Osteoblast (primary cell): ENCODE measurements around the gene CNNM3. TPM values are rescaled to one million over a fixed set of nuclear protein-coding genes. Genes with fewer than 3 reads are reported as not detected.
A peak's percentile ranks its signal among the peaks of the same experiment; 100 is the strongest.

Experiments
- DNase-seq: peaks from one replicate; pipeline ENCODE4 v3.0.0; 2011; ENCODE audit warnings: low spot score, mixed read lengths; ENCODE audit not compliant: insufficient read length; ENCODE audit errors: missing footprints
- H2AFZ ChIP-seq: 2 replicates; pipeline ENCODE4 v1.6.0; 2011; ENCODE audit warnings: mild to moderate bottlenecking, low read length
- H3K27ac ChIP-seq: 2 replicates; pipeline ENCODE4 v1.5.1; 2011; ENCODE audit warnings: mild to moderate bottlenecking, low read depth, low read length, moderate library complexity
- H3K27me3 ChIP-seq: 2 replicates; pipeline ENCODE4 v1.6.0; 2012; ENCODE audit warnings: mild to moderate bottlenecking, control low read depth, inconsistent platforms, low read length, moderate library complexity; ENCODE audit not compliant: insufficient read depth
- H3K36me3 ChIP-seq: 2 replicates; pipeline ENCODE4 v1.5.1; 2011; ENCODE audit warnings: mild to moderate bottlenecking, low read length, control low read depth, moderate library complexity; ENCODE audit not compliant: insufficient read depth
- H3K4me1 ChIP-seq: 2 replicates; pipeline ENCODE4 v1.5.1; 2011; ENCODE audit warnings: mild to moderate bottlenecking, low read length, control low read depth, moderate library complexity; ENCODE audit not compliant: insufficient read depth
- H3K4me2 ChIP-seq: 2 replicates; pipeline ENCODE4 v1.6.0; 2011; ENCODE audit warnings: mild to moderate bottlenecking, low read length; ENCODE audit not compliant: insufficient read depth
- H3K4me3 ChIP-seq: fragments of 200-600 bp; sonication (generic); 3 replicates; pipeline ENCODE4 v1.5.1; 2012; ENCODE audit warnings: mild to moderate bottlenecking, low read length, inconsistent platforms; ENCODE audit not compliant: insufficient read depth
- H3K79me2 ChIP-seq: 2 replicates; pipeline ENCODE4 v1.6.0; 2012; ENCODE audit warnings: mild to moderate bottlenecking, low read length, control low read depth, inconsistent platforms; ENCODE audit not compliant: insufficient read depth
- H3K9me3 ChIP-seq: 2 replicates; pipeline ENCODE4 v1.5.1; 2011; ENCODE audit warnings: low read depth, low read length, control low read depth
- H4K20me1 ChIP-seq: 2 replicates; pipeline ENCODE4 v1.6.0; 2012; ENCODE audit warnings: mild to moderate bottlenecking, low read length, control low read depth; ENCODE audit not compliant: insufficient read depth
- CTCF ChIP-seq: IDR thresholded peaks from 2 replicates; pipeline ENCODE4 v1.5.1; 2011; ENCODE audit warnings: mild to moderate bottlenecking, low read depth, low read length, moderate library complexity; ENCODE audit errors: extremely low read depth
- total RNA-seq: library from RNA; depleted of rRNA; stranded (reverse); fragments of >200 nt; gene quantifications from 2 replicates; pipeline ENCODE4 v1.2.3, GENCODE V29; 2012

Gene CNNM3
- total RNA-seq, 1 donor = 8.7 TPM

- Histone ChIP-seq H3K79me2 (no peaks in the 10 kb centered on the region), H4K20me1 (no peaks in the 10 kb centered on the region), H3K4me2 (no peak overlapping the region), H2AFZ (no peak overlapping the region), H3K4me3 (no peak overlapping the region), H3K36me3 (peaks cover 4% of the 10 kb centered on the region), H3K4me1 (peaks cover 6% of the 10 kb centered on the region), H3K9me3 (no peaks in the 10 kb centered on the region), H3K27ac (no peak overlapping the region), H3K27me3 (no peaks in the 10 kb centered on the region)
- DNase-seq = peak; percentile 25
- no peak for TF ChIP-seq CTCF
These were observed 16.3 kb downstream of the CNNM3 start for GRCh38 chr2:96832408-96832753.

GRCh38 chr2:96832754-96833507 lies 16.9 kb downstream of the CNNM3 start:
- Histone ChIP-seq H3K4me3 (no peak overlapping the region), H3K79me2 (no peaks in the 10 kb centered on the region), H3K4me1 (peaks cover 6% of the 10 kb centered on the region), H3K27ac (no peak overlapping the region), H3K27me3 (no peaks in the 10 kb centered on the region), H2AFZ (peak overlapping the region; percentile 84), H3K9me3 (no peaks in the 10 kb centered on the region), H3K4me2 (peak overlapping the region; percentile 55), H4K20me1 (no peaks in the 10 kb centered on the region), H3K36me3 (peaks cover 4% of the 10 kb centered on the region)
- no peak for TF ChIP-seq CTCF
- DNase-seq = peak; percentile 94

- Histone ChIP-seq H3K4me1 (peaks cover 6% of the 10 kb centered on the region), H3K4me3 (no peak overlapping the region), H3K36me3 (no peaks in the 10 kb centered on the region), H3K79me2 (no peaks in the 10 kb centered on the region), H3K27me3 (no peaks in the 10 kb centered on the region), H4K20me1 (no peaks in the 10 kb centered on the region), H3K27ac (no peak overlapping the region), H2AFZ (no peak overlapping the region), H3K9me3 (no peaks in the 10 kb centered on the region), H3K4me2 (no peak overlapping the region)
- TF ChIP-seq CTCF = no peak
- peak; percentile 62 for DNase-seq
These were observed 19.8 kb downstream of the CNNM3 start for GRCh38 chr2:96835830-96836229.

DNA sequence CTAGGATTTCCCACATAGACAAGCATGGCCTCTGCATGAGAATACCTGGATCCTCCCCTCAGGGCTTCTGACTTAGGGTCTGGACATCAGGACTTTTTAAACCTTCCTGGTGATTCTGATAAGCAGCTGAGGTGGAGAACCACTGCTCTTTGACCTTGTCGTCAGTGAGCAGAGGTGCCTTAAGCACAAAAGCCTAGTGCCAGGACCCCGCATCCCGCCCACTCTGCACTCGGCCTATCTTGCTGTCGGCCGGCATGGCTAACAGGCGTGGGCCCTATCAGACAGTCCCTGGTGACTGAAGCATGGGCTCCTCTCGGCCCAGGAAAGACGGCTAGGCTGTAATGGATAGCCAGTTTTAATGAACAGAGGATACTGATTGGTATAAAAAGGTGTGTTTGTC lies 21.5 kb downstream of the CNNM3 start:
- H3K4me2 ChIP-seq = no peak overlapping the region
- no peaks in the 10 kb centered on the region for H4K20me1 ChIP-seq
- H3K4me3 ChIP-seq = no peak overlapping the region
- H3K27me3 ChIP-seq = no peaks in the 10 kb centered on the region
- no peaks in the 10 kb centered on the region for H3K79me2 ChIP-seq
- H3K27ac ChIP-seq = no peak overlapping the region
- DNase-seq = peak; percentile 51
- H3K4me1 ChIP-seq = peaks cover 6% of the 10 kb centered on the region
- no peak for TF ChIP-seq CTCF
- H2AFZ ChIP-seq = no peak overlapping the region
- H3K36me3 ChIP-seq = no peaks in the 10 kb centered on the region
- no peaks in the 10 kb centered on the region for H3K9me3 ChIP-seq
